Inflammatory macrophage (primary cell): ENCODE data around the gene ABCA5.
"Not testable (repeated sequence)": the region's sequence is repeated elsewhere in the genome, so short reads cannot be mapped to it uniquely, and the experiment has no call there.

Experiments
- DNase-seq, 2 donors: peaks; one replicate each; pipeline ENCODE4 v3.0.0-alpha.2; 2020 to 2022

Gene ABCA5

DNA sequence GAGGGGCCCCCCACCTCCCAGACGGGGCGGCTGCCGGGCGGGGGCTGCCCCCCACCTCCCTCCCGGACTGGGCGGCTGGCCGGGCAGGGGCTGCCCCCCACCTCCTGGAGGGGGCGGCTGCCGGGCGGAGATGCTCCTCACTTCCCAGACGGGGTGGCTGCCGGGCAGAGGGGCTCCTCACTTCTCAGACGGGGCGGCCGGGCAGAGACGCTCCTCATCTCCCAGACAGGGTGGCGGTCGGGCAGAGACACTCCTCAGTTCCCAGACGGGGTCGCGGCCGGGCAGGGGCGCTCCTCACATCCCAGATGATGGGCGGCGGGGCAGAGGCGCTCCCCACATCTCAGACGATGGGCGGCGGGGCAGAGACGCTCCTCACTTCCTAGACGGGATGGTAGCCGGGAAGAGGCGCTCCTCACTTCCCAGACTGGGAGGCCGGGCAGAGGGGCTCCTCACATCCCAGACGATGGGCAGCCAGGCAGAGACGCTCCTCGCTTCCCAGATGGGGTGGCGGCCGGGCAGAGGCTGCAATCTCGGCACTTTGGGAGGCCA is 130.8 kb downstream of the ABCA5 start:
- not testable (repeated sequence) for DNase-seq
